Heart left ventricle (tissue), 16 donors: ENCODE data around the gene SBK1. TPM values are rescaled to one million over a fixed set of nuclear protein-coding genes. Genes with fewer than 3 reads are reported as not detected.
"Not testable (repeated sequence)": the region's sequence is repeated elsewhere in the genome, so short reads cannot be mapped to it uniquely, and the experiment has no call there.

Experiments used
- ATAC-seq, 4 donors: fragments of 200-7000 bp; cut with Tn5 transposase; one replicate each; pipeline ENCODE4 v1.9.1; 2020 to 2022; ENCODE audit warnings: moderate library complexity in 4 of 4, mild to moderate bottlenecking in 3 of 4, moderate number of reproducible peaks in 1 of 4
- DNase-seq, 5 donors: peaks; one replicate each; pipeline ENCODE4 v3.0.0-alpha.2; 2020
- H3K27ac ChIP-seq, 12 donors: fragments of 200-600 bp; sonication (generic) in 4 of 12; one replicate each; pipeline versions ENCODE4 v1.5.0 to v1.8.0; 2016 to 2022; ENCODE audit warnings: mild to moderate bottlenecking in 2 of 12
- H3K27me3 ChIP-seq, 9 donors: fragments of 200-600 bp; sonication (generic) in 2 of 9; one replicate each; pipeline versions ENCODE4 v1.5.1 to v1.8.0; 2016 to 2022; ENCODE audit warnings: mild to moderate bottlenecking in 3 of 9
- H3K36me3 ChIP-seq, 9 donors: fragments of 200-600 bp; sonication (generic) in 2 of 9; one replicate each; pipeline versions ENCODE4 v1.5.0 to v1.8.0; 2018 to 2022; ENCODE audit warnings: mild to moderate bottlenecking in 2 of 9
- H3K4me1 ChIP-seq, 12 donors: fragments of 200-600 bp; sonication (generic) in 4 of 12; one replicate each; pipeline versions ENCODE4 v1.5.0 to v1.8.0; 2016 to 2022; ENCODE audit warnings: mild to moderate bottlenecking in 3 of 12
- H3K4me3 ChIP-seq, 12 donors: fragments of 200-600 bp; sonication (generic) in 4 of 12; one replicate each; pipeline versions ENCODE4 v1.5.0 to v1.8.0; 2017 to 2022; ENCODE audit warnings: mild to moderate bottlenecking in 9 of 12, moderate library complexity in 4 of 12
- H3K9me3 ChIP-seq, 12 donors: fragments of 200-600 bp; sonication (generic) in 4 of 12; one replicate each; pipeline versions ENCODE4 v1.5.0 to v1.8.0; 2016 to 2022; ENCODE audit warnings: mild to moderate bottlenecking in 1 of 12
- CTCF ChIP-seq, 12 donors: fragments of 200-600 bp; sonication (generic) in 4 of 12; IDR thresholded peaks; one replicate each; pipeline versions ENCODE4 v1.5.0 to v1.8.0; 2018 to 2022; ENCODE audit warnings: antibody characterized with exemption in 12 of 12, mild to moderate bottlenecking in 5 of 12
- POLR2A ChIP-seq, 2 donors: fragments of 450-650 bp; IDR thresholded peaks; one replicate each; pipeline ENCODE4 v1.6.1; 2017; ENCODE audit warnings: antibody characterized with exemption in 2 of 2, mild to moderate bottlenecking in 2 of 2, moderate library complexity in 2 of 2
- WGBS, 4 donors: extraction: QIAGEN DNeasy Blood & Tissue Kit in 2 of 4; methylation state at CpG; one replicate each; pipeline versions ENCODE4 v1.1.5 to v1.1.7; 2013 to 2018; 5-methylcytosine and 5-hydroxymethylcytosine counted together
- intact Hi-C, 10 donors: fragments of 100-400 bp; cut with DNase I; formaldehyde crosslinking; loops; one replicate each; pipeline versions ENCODE4 v1.11.1 to v1.14.2; 2022
- polyA plus RNA-seq, 2 donors: library from polyadenylated mRNA; stranded (reverse); fragments of 200-250 nt; gene quantifications; one replicate each; pipeline ENCODE4 v1.2.3, GENCODE V29; 2013
- total RNA-seq, 9 donors: library from RNA; depleted of rRNA in 2 of 9; stranded (reverse); fragments of >200 nt in 2 of 9; fragmentation: NEBNext Ultra II Directional in 3 of 9; extraction: Animal tissue kit (Norgen Biotek cat#: 25700) in 3 of 9; gene quantifications; one replicate each; pipeline versions ENCODE4 v1.1.0 to v1.2.4, GENCODE V29; 2016 to 2023
- donor health status: ischemic (EF 13 %, LVEDD 7.1; RV severe dilation, severe dysfunction).
- donor health status: healthy with polysubstance abuse.
- donor health status: DM: no; HTN: yes; CAD: no.
- donor health status: DM: no; HTN: no; CAD: no.
- donor health status: ischemic (EF 25% LVEDD 6.9; RV normal size, moderate dysfunction).
- donor health status: ischemic (EF 25% LVEDD 5.7; RV mildly dilated, moderate dysfunction).
- donor health status: healthy.
- donor health status: DM: yes; HTN: yes; CAD: no.
- donor health status: ischemic (EF 35%, LVEDD 5.7; RV mildly dilated, moderate dysfunction).
- donor health status: nonischemic (EF 11% LVEDD 7.7; RV severe dilation, severe dysfunction).
- donor health status: DM: yes; HTN: yes; CAD: no.
- donor health status: PGD.
- donor health status: ischemic (EF 29% LVEDD 5.4; RV normal size, mild dysfunction).
- donor health status: nonischemic (EF 23%, LVEDD 6.1; RV moderate dilation, normal function).

Gene SBK1
- total and polyA plus RNA-seq, 11 donors, result 0.69 to 6.1 (median 2.4) TPM

- intact Hi-C loops, result no loop called here
- WGBS, 4 donors, result 61 to 87% (median 81%) methylated on average over 4 to 5 of the region's 5 CpGs
- no peak overlapping the region for H3K27ac ChIP-seq
These were observed 32.0 kb downstream of the SBK1 start for GRCh38 chr16:28324235-28324886.

GRCh38 chr16:28324887-28325279, 32.6 kb downstream of the SBK1 start:
- no peak for ATAC-seq
- Histone ChIP-seq H3K4me1 (no peaks in the 10 kb centered on the region), H3K36me3 (no peaks in the 10 kb centered on the region), H3K4me3 (no peak overlapping the region), H3K27me3 (no peaks in the 10 kb centered on the region), H3K27ac (no peak overlapping the region), H3K9me3 (no peaks in the 10 kb centered on the region)
- intact Hi-C loops, result loop anchor here in 1 of 10 donors (5.0 kb wide), 1 partner anchor 38 kb away; no protein-coding TSS in a partner anchor
- TF ChIP-seq POLR2A (IDR thresholded peaks at IDR 0.05) (no peak), CTCF (IDR thresholded peaks at IDR 0.05) (no peak)
- no peak for DNase-seq
- 79 to 94% (median 87%) methylated on average over 3 of the region's 3 CpGs for WGBS, 4 donors

More at GRCh38 chr16:28324235-28324886, 32.0 kb downstream of the SBK1 start:
- TF ChIP-seq POLR2A (IDR thresholded peaks at IDR 0.05), result no peak
- TF ChIP-seq CTCF (IDR thresholded peaks at IDR 0.05), result no peak
- H3K27me3 ChIP-seq, result no peaks in the 10 kb centered on the region
- no peaks in the 10 kb centered on the region for H3K9me3 ChIP-seq
- H3K4me1 ChIP-seq, result no peaks in the 10 kb centered on the region
- ATAC-seq, result no peak
- H3K4me3 ChIP-seq, result no peak overlapping the region
- no peak for DNase-seq
- H3K36me3 ChIP-seq, result no peaks in the 10 kb centered on the region

GRCh38 chr16:28326881-28327610, 34.7 kb downstream of the SBK1 start:
- WGBS, 4 donors, result 49 to 53% (median 52%) methylated on average over 12 of the region's 12 CpGs
- DNase-seq, result peak in 2 of 5 donors; percentile 48 to 83
- H3K9me3 ChIP-seq, result no peaks in the 10 kb centered on the region
- H3K4me3 ChIP-seq, result no peak overlapping the region
- ATAC-seq, result peak in 3 of 4 donors; percentile 63 to 73 (median 67)
- no peaks in the 10 kb centered on the region for H3K4me1 ChIP-seq
- H3K27ac ChIP-seq, result no peak overlapping the region
- H3K27me3 ChIP-seq, result no peaks in the 10 kb centered on the region
- intact Hi-C loops, result loop anchor here in 1 of 10 donors (5.0 kb wide), 1 partner anchor 40 kb away; no protein-coding TSS in a partner anchor
- TF ChIP-seq POLR2A (IDR thresholded peaks at IDR 0.05) (no peak), CTCF (IDR thresholded peaks at IDR 0.05) (peak; percentile 51 to 77 (median 64))
- H3K36me3 ChIP-seq, result no peaks in the 10 kb centered on the region

GRCh38 chr16:28330232-28330631, 37.9 kb downstream of the SBK1 start:
- intact Hi-C loops, ATAC-seq, H3K27me3 ChIP-seq, DNase-seq, H3K27ac ChIP-seq, H3K36me3 ChIP-seq, H3K4me3 ChIP-seq, H3K4me1 ChIP-seq, H3K9me3 ChIP-seq: not testable (repeated sequence)
- WGBS, 4 donors, result 26 to 48% (median 36%) methylated on average over 6 to 9 of the region's 9 CpGs

GRCh38 chr16:28330981-28331380, 38.7 kb downstream of the SBK1 start:
- H3K27ac ChIP-seq, DNase-seq, H3K4me1 ChIP-seq, ATAC-seq, intact Hi-C loops, H3K9me3 ChIP-seq, H3K27me3 ChIP-seq, H3K36me3 ChIP-seq, H3K4me3 ChIP-seq: not testable (repeated sequence)
- WGBS, 4 donors, result 75 to 79% (median 75%) methylated on average over 2 of the region's 2 CpGs

GRCh38 chr16:28332632-28333031, 40.3 kb downstream of the SBK1 start:
- H3K27me3 ChIP-seq, H3K9me3 ChIP-seq, H3K36me3 ChIP-seq, DNase-seq, ATAC-seq, H3K27ac ChIP-seq, intact Hi-C loops, H3K4me3 ChIP-seq, H3K4me1 ChIP-seq: not testable (repeated sequence)
- 52 to 63% (median 61%) methylated on average over 4 to 6 of the region's 6 CpGs for WGBS, 4 donors

GRCh38 chr16:28335678-28336077, 43.4 kb downstream of the SBK1 start:
- H3K9me3 ChIP-seq, H3K4me3 ChIP-seq, intact Hi-C loops, ATAC-seq, H3K27ac ChIP-seq, H3K36me3 ChIP-seq, H3K27me3 ChIP-seq, DNase-seq, H3K4me1 ChIP-seq: not testable (repeated sequence)
- WGBS, 4 donors, result 73 to 94% (median 88%) methylated on average over 6 to 8 of the region's 8 CpGs
